Mucosa of stomach (tissue), 1 donor: ENCODE results near the gene TDRD10.
A peak's percentile ranks its signal among the peaks of the same experiment; 100 is the strongest.

ENCODE experiments used
- H3K27me3 ChIP-seq: one replicate; pipeline ENCODE4 v1.7.0; 2013; ENCODE audit warnings: mild to moderate bottlenecking, low read length; ENCODE audit not compliant: control insufficient read depth, insufficient read depth
- H3K36me3 ChIP-seq: one replicate; pipeline ENCODE4 v1.7.0; 2013; ENCODE audit warnings: low read length; ENCODE audit not compliant: control insufficient read depth, insufficient read depth
- H3K4me1 ChIP-seq: one replicate; pipeline ENCODE4 v1.7.0; 2013; ENCODE audit warnings: mild to moderate bottlenecking, low read length; ENCODE audit not compliant: control insufficient read depth, insufficient read depth
- H3K4me3 ChIP-seq: one replicate; pipeline ENCODE4 v1.7.0; 2013; ENCODE audit warnings: low read length
- H3K9ac ChIP-seq: one replicate; pipeline ENCODE4 v1.7.0; 2013; ENCODE audit warnings: mild to moderate bottlenecking, low read length, moderate library complexity
- H3K9me3 ChIP-seq: one replicate; pipeline ENCODE4 v1.7.0; 2013; ENCODE audit warnings: mild to moderate bottlenecking, low read length, moderate library complexity; ENCODE audit not compliant: control insufficient read depth
- donor health status: Pancreatic carcinoma.

TDRD10 gene, protein sequence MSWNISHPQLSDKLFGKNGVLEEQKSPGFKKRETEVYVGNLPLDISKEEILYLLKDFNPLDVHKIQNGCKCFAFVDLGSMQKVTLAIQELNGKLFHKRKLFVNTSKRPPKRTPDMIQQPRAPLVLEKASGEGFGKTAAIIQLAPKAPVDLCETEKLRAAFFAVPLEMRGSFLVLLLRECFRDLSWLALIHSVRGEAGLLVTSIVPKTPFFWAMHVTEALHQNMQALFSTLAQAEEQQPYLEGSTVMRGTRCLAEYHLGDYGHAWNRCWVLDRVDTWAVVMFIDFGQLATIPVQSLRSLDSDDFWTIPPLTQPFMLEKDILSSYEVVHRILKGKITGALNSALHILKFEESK

DNA sequence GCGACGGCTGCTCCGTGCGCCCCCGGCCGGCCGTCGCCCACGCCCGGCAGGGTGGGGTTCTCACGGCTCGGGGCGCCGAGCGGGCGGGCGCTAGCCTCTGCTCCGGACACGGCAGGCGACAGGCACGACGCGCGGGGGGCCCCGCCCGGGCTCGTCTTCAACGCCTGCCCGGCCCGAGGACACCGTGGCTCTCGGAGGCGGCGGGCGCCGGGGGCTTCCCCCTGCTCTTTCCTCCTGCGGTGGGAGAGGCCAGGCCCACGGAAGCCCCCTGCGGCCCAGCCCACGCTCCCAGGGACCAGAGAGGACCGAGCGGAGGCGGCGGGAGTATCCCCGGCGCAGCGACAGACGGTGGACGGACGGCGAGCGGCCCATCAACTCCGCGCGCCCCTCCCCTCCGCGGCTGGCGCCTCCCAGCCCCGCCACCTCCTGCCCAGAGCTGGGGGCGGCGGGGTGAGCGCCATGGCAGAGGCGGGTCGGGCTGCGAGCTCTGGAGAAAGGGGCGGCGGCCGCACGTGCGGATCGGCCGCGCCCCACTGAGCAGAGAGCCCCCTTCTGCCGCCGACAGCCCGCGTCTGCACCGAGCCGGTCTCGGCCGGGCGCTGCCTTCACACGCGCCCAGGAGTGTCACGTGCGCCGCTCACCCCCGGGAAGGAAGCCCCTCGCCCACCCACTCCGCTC is at the start of gene TDRD10, which contains the start of gene SHE:
Gene TDRD10 (plus strand): TSS at position 154 of the 678 bp plus-strand sequence. CDS start 4,685 bp downstream, outside the sequence.
Gene SHE (minus strand): TSS at position 347 of the 678 bp plus-strand sequence. CDS start 386 bp downstream, outside the sequence.
- Histone ChIP-seq H3K27me3 (peaks cover 52% of the 10 kb centered on the region), H3K4me1 (peaks cover 5% of the 10 kb centered on the region), H3K9me3 (no peaks in the 10 kb centered on the region), H3K4me3 (no peak within 1 kb of the TSS), H3K36me3 (no peaks in the 10 kb centered on the region), H3K9ac (peak within 1 kb of the TSS; percentile 29)

DNA sequence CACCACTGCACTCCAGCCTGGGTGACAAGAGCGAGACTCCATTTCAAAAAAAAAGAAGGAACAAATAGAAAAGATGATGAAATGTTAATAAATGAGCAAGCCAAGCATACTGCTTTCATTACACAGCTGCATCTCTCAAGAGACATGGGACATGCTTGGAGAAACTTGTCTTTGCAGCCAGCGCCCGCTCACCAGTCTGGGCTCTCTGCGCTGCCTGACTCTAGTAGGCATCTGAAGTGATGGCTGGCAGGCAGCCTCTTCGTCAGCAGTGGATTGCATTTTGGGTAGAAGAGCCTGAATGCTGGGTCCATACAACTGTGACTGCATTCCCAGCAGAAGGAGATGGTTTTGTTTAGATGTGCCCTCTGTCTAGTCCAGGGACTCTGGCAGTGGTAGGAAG is 48.9 kb upstream of the TDRD10 start:
- Histone ChIP-seq H3K9ac (no peak overlapping the region), H3K36me3 (peaks cover 11% of the 10 kb centered on the region), H3K4me3 (no peak overlapping the region), H3K9me3 (no peaks in the 10 kb centered on the region), H3K4me1 (no peaks in the 10 kb centered on the region), H3K27me3 (no peaks in the 10 kb centered on the region)

- no peaks in the 10 kb centered on the region for H3K27me3 ChIP-seq
- H3K36me3 ChIP-seq: peaks cover 11% of the 10 kb centered on the region
- no peaks in the 10 kb centered on the region for H3K4me1 ChIP-seq
Observed at GRCh38 chr1:154453574-154454352, 48.3 kb upstream of the TDRD10 start.

DNA sequence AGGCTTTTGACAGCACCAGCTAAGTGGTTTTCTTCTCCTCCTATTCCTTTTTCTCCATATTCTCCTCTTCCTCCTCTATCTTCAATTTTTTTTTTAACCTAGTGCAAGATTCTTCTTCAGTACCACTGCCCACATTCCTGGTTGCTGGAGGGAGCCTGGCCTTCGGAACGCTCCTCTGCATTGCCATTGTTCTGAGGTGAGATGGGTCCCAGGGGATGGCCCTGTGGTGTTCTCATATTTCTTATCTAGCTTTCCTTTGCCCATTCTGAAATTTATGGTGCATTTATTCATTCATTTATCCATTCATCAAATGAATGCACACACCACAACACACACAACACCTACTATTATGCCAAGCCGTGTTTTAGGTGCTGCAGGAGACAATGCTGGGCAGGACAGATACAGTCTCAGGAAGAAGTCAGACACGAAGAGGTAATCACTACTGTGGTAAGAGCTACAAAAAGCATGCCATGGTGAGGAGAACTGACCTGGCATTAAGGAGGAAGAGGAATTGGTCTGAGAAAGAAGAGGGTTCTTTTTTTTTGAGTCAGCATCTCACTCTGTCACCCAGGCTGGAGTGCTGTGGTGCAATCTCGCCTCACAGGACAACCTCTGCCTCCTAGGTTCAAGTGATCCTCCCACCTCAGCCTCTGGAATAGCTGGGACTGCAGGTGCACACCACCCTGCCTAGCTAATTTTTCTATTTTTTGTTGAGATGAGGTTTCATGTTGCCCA is 47.5 kb upstream of the TDRD10 start:
- Histone ChIP-seq H3K9me3 (no peaks in the 10 kb centered on the region), H3K4me1 (no peaks in the 10 kb centered on the region), H3K9ac (no peak overlapping the region), H3K36me3 (peaks cover 11% of the 10 kb centered on the region), H3K4me3 (no peak overlapping the region), H3K27me3 (no peaks in the 10 kb centered on the region)

More at GRCh38 chr1:154453574-154454352, 48.3 kb upstream of the TDRD10 start:
- H3K9ac ChIP-seq: no peak overlapping the region
- H3K9me3 ChIP-seq: no peaks in the 10 kb centered on the region
- no peak overlapping the region for H3K4me3 ChIP-seq

DNA sequence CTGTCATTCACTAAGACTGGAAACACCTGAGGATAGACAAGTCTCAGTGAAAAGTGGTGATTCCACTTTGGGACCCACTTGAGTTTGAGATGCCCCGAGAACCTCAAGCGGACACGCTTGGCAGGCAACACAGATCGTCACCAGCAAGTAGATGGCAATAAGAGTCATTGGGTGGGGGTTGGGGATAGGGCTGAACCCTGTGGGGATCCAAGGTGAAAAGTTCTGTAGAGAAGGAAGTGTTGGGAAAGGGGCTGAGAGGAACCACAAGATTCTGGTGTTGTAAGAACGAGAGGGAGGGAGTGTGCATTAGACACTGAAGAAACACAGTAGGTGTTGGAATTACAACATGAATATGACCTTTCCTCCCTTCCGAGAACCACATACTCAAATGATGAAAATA is 45.4 kb upstream of the TDRD10 start:
- Histone ChIP-seq H3K4me1 (no peaks in the 10 kb centered on the region), H3K9me3 (no peaks in the 10 kb centered on the region), H3K9ac (no peak overlapping the region), H3K4me3 (no peak overlapping the region), H3K27me3 (no peaks in the 10 kb centered on the region), H3K36me3 (peaks cover 4% of the 10 kb centered on the region)

DNA sequence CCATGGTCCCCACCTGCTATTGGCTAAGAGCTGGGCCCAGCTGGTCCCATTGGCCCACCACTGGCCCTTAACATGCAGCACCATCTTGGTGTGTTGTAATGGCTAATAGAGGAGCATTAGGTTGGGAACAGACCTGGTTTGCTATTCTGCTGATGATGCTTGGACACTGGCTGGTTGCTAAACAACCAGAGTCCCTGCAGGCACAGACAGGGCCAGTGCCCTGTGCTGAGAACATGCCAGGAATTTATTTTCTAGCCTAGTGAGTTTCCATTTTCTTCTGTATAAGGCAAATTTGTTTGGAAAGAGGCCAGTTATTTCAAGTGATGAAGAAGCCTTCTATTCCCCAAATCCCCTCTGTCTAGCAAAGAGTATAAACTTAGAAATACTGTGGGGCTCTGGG is 42.9 kb upstream of the TDRD10 start:
- no peaks in the 10 kb centered on the region for H3K9me3 ChIP-seq
- H3K36me3 ChIP-seq: no peaks in the 10 kb centered on the region
- no peaks in the 10 kb centered on the region for H3K27me3 ChIP-seq
- H3K9ac ChIP-seq: no peak overlapping the region
- H3K4me3 ChIP-seq: no peak overlapping the region
- H3K4me1 ChIP-seq: peaks cover 5% of the 10 kb centered on the region

DNA sequence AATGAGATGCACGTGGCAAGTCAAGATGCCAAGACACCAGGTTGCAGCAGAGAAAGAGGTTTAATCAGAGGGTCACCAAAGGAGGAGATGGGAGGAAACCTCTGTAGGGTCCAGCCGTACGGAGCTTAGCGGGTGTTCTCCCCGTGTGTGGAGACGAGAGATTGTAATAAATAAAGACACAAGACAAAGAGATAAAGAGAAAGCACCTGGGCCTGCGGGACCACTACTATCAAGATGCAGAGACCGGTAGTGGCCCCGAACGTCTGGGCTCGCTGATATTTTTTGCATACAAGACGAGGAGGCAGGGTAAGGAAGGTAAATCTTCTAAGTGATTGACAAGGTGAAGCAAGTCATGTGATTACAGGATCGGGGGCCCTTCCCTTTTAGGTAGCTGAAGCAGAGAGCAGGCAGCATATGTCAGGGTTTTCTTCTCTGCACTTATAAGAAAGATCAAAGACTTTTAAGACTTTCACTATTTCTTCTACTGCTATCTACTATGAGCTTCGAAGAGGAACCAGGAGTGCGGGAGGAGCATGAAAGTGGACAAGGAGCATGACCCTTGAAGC is 41.2 kb upstream of the TDRD10 start:
- peaks cover 18% of the 10 kb centered on the region for H3K4me1 ChIP-seq
- H3K9me3 ChIP-seq: no peaks in the 10 kb centered on the region
- H3K9ac ChIP-seq: no peak overlapping the region
- H3K36me3 ChIP-seq: no peaks in the 10 kb centered on the region
- H3K27me3 ChIP-seq: no peaks in the 10 kb centered on the region
- no peak overlapping the region for H3K4me3 ChIP-seq

DNA sequence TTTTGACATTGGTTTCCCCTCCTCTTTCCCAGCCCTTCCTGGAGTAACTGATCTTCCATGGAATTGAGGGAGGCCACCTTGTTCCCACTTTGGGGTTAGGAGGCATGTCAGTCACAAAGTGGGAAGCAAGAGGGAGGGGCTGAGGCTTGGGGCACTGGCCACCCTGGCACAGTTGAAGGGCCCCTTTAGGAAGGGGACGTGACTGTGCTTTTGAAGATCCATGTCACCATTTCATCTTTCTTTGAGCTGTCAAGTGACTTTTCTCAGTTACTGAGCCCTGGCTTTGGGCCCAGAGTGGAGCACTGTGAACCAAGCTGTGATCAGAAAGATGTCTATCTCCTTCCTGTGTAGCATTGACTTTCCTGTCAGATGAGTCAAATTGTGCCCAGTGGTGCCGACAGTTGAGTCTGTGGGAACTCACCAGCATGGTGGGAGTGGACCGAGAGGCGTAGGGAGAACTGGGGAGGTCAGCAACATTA is 38.5 kb upstream of the TDRD10 start:
- Histone ChIP-seq H3K4me1 (peaks cover 23% of the 10 kb centered on the region), H3K36me3 (peaks cover 4% of the 10 kb centered on the region), H3K27me3 (no peaks in the 10 kb centered on the region), H3K9ac (no peak overlapping the region), H3K4me3 (no peak overlapping the region), H3K9me3 (no peaks in the 10 kb centered on the region)

- Histone ChIP-seq H3K9me3 (no peaks in the 10 kb centered on the region), H3K4me1 (peaks cover 28% of the 10 kb centered on the region), H3K4me3 (no peak overlapping the region), H3K36me3 (peaks cover 4% of the 10 kb centered on the region), H3K9ac (no peak overlapping the region), H3K27me3 (no peaks in the 10 kb centered on the region)
Observed at GRCh38 chr1:154465621-154466195, 36.3 kb upstream of the TDRD10 start.

DNA sequence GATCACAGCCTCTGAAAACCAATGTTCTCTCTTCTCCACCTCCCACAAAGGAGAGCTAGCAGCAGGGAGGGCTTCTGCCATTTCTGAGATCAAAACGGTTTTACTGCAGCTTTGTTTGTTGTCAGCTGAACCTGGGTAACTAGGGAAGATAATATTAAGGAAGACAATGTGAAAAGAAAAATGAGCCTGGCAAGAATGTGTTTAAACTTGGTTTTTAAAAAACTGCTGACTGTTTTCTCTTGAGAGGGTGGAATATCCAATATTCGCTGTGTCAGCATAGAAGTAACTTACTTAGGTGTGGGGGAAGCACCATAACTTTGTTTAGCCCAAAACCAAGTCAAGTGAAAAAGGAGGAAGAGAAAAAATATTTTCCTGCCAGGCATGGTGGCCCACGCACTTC is 35.8 kb upstream of the TDRD10 start:
- Histone ChIP-seq H3K27me3 (no peaks in the 10 kb centered on the region), H3K36me3 (peaks cover 4% of the 10 kb centered on the region), H3K9ac (no peak overlapping the region), H3K9me3 (no peaks in the 10 kb centered on the region), H3K4me1 (peaks cover 28% of the 10 kb centered on the region), H3K4me3 (no peak overlapping the region)

DNA sequence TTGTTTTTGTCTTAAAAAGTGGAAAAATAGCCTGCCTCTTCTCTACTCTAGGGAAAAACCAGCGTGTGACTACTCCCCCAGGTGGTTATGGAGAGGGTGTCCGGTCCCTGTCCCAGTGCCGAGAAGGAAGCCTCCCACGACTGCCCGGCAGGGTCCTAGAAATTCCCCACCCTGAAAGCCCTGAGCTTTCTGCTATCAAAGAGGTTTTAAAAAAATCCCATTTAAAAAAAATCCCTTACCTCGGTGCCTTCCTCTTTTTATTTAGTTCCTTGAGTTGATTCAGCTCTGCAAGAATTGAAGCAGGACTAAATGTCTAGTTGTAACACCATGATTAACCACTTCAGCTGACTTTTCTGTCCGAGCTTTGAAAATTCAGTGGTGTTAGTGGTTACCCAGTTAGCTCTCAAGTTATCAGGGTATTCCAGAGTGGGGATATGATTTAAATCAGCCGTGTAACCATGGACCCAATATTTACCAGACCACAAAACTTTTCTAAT is 35.0 kb upstream of the TDRD10 start:
- Histone ChIP-seq H3K4me1 (peaks cover 28% of the 10 kb centered on the region), H3K36me3 (peaks cover 4% of the 10 kb centered on the region), H3K9ac (no peak overlapping the region), H3K4me3 (no peak overlapping the region), H3K9me3 (no peaks in the 10 kb centered on the region), H3K27me3 (no peaks in the 10 kb centered on the region)
